ENCODE data around the gene ECEL1. TPM values are rescaled to one million over a fixed set of nuclear protein-coding genes. Genes with fewer than 3 reads are reported as not detected.

ECEL1 gene
- total and polyA plus RNA-seq, 2 of the 4 experiments (the other 2 are of a cell fraction), result not detected

GRCh38 chr2:232437195-232437571, 50.5 kb downstream of the ECEL1 start:
- no peaks in the 10 kb centered on the region for H4K20me1 ChIP-seq (ENCODE audit: insufficient read depth, low read length)
- H3K4ac ChIP-seq (ENCODE audit: low read depth, low read length), result no peak overlapping the region
- H3K27ac ChIP-seq (ENCODE audit: insufficient read depth, low read length), result no peak overlapping the region
- TF ChIP-seq ELK1 (IDR thresholded peaks at IDR 0.05; ENCODE audit: borderline replicate concordance, low read depth, low read length), result no peak
- H3K27me3 ChIP-seq (ENCODE audit: control insufficient read depth, insufficient read depth, low read length), result peaks cover 32% of the 10 kb centered on the region
- no peak overlapping the region for H2AK5ac ChIP-seq (ENCODE audit: low read depth, low read length)
- no peak overlapping the region for H4K8ac ChIP-seq (ENCODE audit: low read depth in 2 of 2, low read length in 2 of 2)
- BruUV-seq (replicated peaks), result no TSS peak
- no peak overlapping the region for H4K5ac ChIP-seq (ENCODE audit: low read depth, low read length)
- no peaks in the 10 kb centered on the region for H3K36me3 ChIP-seq (ENCODE audit: control insufficient read depth, insufficient read depth, low read length)
- CTCF ChIA-PET, result interaction anchor here (0.9 kb wide), 1 partner anchor 535 kb away, joined by 3 read pairs; no protein-coding TSS in a partner anchor
- H4K91ac ChIP-seq (ENCODE audit: insufficient read depth, low read depth, low read length), result no peak overlapping the region
- DNase-seq (no peak), ATAC-seq (ENCODE audit: low read depth) (no peak)
- H2BK120ac ChIP-seq (ENCODE audit: low read depth, low read length), result no peak overlapping the region
- no peak overlapping the region for H2AK9ac ChIP-seq (replicated peaks; ENCODE audit: low read depth, low read length, poor library complexity)
- no peaks in the 10 kb centered on the region for H3K4me1 ChIP-seq (ENCODE audit: control insufficient read depth, insufficient read depth, low read length)
- intact Hi-C loops (cut with micrococcal nuclease), result no loop called here
- no peak overlapping the region for H3K9ac ChIP-seq (ENCODE audit: low read depth, low read length)
- no peak overlapping the region for H3K4me2 ChIP-seq (ENCODE audit: low read depth, low read length)
- H3K9me1 ChIP-seq (ENCODE audit: insufficient read depth, low read length), result no peaks in the 10 kb centered on the region
- WGBS, 2 experiments (ENCODE audit: extremely low coverage in 2 of 2, insufficient read length in 1 of 2), result 87% methylated on average over 7 of the region's 12 CpGs; no CpG with 5 or more reads in 1 of the 2 experiments
- H2AFZ ChIP-seq (replicated peaks; ENCODE audit: low read length, poor library complexity), result no peak overlapping the region
- dilution Hi-C loops (cut with HindIII; ENCODE audit: low sequenced_read_pairs, unreplicated experiment), result no loop called here
- POLR2A ChIA-PET (ENCODE audit: unreplicated experiment), result no interaction called here
- no peak overlapping the region for H2BK15ac ChIP-seq (ENCODE audit: low read depth, low read length)
- H3K18ac ChIP-seq (ENCODE audit: low read depth, low read length), result no peak overlapping the region
- no peak overlapping the region for H3K4me3 ChIP-seq (ENCODE audit: insufficient read depth, low read depth, low read length)
- H3K56ac ChIP-seq (ENCODE audit: extremely low read depth, insufficient read depth, low read length), result no peak overlapping the region
- H2BK5ac ChIP-seq (ENCODE audit: low read depth, low read length, poor library complexity, severe bottlenecking), result no peak overlapping the region
- no peak overlapping the region for H3K23ac ChIP-seq (ENCODE audit: low read depth, low read length)
- H3K14ac ChIP-seq (replicated peaks; ENCODE audit: low read depth, low read length), result no peak overlapping the region
- H2BK20ac ChIP-seq (ENCODE audit: low read depth, low read length), result no peak overlapping the region
- no peaks in the 10 kb centered on the region for H3K9me3 ChIP-seq (ENCODE audit: control insufficient read depth, insufficient read depth, low read length)
- in situ Hi-C loops (cut with MboI; ENCODE audit: low sequenced_read_pairs), result no loop called here
- H3K79me1 ChIP-seq (ENCODE audit: low read depth in 1 of 2, low read length in 2 of 2), result no peaks in the 10 kb centered on the region
